Lower leg skin (tissue), 3 donors: ENCODE data around the gene OR2G2.

Experiments
- POLR2A ChIP-seq, 2 donors: fragments of 450-650 bp; IDR thresholded peaks; one replicate each; pipeline ENCODE4 v1.6.1; 2016 to 2017; ENCODE audit warnings: antibody characterized with exemption in 2 of 2, mild to moderate bottlenecking in 1 of 2, moderate library complexity in 1 of 2
- TF ChIP-seq, protein P1 (sequence below), 3 donors: fragments of 450-650 bp; IDR thresholded peaks; one replicate each; pipeline ENCODE4 v1.5.1; 2016; ENCODE audit warnings: antibody characterized with exemption in 3 of 3, mild to moderate bottlenecking in 3 of 3, moderate library complexity in 2 of 3

DNA sequence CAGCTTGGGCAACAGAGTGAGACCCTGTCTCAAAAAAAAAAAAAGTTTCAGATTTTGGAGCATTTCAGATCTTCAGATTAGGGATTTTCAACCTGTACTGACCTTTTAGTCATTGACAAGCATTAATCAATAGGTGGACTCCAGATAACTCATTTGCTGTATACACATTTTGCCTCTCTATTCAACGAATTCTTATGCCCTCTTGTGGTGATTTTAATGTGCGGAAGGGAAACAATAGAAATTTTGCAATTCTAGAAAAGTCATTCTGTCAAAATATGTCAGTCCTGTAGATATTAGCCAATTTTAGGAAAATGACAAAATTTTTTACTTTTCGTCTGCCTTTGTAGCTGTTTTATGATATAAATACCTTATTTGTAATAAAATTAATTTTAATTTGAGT lies 11.6 kb upstream of the OR2G2 start:
- TF ChIP-seq, protein P1, sequence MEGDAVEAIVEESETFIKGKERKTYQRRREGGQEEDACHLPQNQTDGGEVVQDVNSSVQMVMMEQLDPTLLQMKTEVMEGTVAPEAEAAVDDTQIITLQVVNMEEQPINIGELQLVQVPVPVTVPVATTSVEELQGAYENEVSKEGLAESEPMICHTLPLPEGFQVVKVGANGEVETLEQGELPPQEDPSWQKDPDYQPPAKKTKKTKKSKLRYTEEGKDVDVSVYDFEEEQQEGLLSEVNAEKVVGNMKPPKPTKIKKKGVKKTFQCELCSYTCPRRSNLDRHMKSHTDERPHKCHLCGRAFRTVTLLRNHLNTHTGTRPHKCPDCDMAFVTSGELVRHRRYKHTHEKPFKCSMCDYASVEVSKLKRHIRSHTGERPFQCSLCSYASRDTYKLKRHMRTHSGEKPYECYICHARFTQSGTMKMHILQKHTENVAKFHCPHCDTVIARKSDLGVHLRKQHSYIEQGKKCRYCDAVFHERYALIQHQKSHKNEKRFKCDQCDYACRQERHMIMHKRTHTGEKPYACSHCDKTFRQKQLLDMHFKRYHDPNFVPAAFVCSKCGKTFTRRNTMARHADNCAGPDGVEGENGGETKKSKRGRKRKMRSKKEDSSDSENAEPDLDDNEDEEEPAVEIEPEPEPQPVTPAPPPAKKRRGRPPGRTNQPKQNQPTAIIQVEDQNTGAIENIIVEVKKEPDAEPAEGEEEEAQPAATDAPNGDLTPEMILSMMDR (IDR thresholded peaks at IDR 0.05) = no peak
- TF ChIP-seq POLR2A (IDR thresholded peaks at IDR 0.05) = no peak
